ENCODE measurements around the gene PTPRR. TPM values are rescaled to one million over a fixed set of nuclear protein-coding genes. Genes with fewer than 3 reads are reported as not detected.

PTPRR gene
- total RNA-seq, 4 donors from 2014 or later = 0.57 to 2.1 (median 0.84) TPM

DNA sequence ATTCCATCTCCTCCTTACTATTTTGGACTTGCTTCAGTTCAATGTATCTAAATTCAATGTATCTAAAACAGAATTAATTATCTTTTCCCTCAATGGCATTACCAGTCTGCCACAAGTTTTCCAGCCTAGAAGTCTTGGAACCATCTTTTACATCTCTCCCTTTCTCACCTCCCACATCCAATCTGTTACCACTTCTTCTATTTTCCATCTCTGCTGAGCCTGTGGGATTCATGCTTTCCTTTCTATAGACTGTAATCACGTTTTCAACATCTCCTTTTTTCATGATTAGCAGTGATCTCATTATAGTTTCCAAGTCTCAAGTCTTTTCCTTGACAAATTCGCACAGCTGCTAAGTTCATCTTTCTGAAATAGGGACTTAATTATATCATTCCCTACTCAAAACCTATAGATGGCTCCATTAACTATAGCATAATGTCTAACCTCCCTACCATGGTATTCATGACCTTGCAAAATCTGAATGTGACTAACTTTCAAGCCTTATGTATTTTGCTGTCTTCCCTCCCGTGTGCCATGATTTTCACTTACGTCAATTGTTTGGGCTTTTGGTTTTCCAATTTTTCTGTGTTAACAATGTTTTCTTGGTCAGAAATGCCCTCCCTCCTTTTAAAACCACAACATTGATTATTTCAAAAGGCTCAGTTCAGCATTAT is 262.8 kb downstream of the PTPRR start:
- peaks cover 0 to 13% (median 0%) of the 10 kb centered on the region in 4 donors for H3K4me1 ChIP-seq
- TF ChIP-seq, protein P1, sequence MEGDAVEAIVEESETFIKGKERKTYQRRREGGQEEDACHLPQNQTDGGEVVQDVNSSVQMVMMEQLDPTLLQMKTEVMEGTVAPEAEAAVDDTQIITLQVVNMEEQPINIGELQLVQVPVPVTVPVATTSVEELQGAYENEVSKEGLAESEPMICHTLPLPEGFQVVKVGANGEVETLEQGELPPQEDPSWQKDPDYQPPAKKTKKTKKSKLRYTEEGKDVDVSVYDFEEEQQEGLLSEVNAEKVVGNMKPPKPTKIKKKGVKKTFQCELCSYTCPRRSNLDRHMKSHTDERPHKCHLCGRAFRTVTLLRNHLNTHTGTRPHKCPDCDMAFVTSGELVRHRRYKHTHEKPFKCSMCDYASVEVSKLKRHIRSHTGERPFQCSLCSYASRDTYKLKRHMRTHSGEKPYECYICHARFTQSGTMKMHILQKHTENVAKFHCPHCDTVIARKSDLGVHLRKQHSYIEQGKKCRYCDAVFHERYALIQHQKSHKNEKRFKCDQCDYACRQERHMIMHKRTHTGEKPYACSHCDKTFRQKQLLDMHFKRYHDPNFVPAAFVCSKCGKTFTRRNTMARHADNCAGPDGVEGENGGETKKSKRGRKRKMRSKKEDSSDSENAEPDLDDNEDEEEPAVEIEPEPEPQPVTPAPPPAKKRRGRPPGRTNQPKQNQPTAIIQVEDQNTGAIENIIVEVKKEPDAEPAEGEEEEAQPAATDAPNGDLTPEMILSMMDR (IDR thresholded peaks at IDR 0.05) = no peak
- TF ChIP-seq EP300 (IDR thresholded peaks at IDR 0.05) (no peak), POLR2AphosphoS5 (IDR thresholded peaks at IDR 0.05) (no peak), POLR2A (IDR thresholded peaks at IDR 0.05; ENCODE audit: low read depth) (no peak)
- intact Hi-C loops (cut with DNase I) = no loop called here
- no peaks in the 10 kb centered on the region for H3K9me3 ChIP-seq
- no peak for DNase-seq (ENCODE audit: extremely low spot score)
- WGBS = 84% methylated on average over 4 of the region's 4 CpGs
- H3K27me3 ChIP-seq = no peaks in the 10 kb centered on the region
- no peak overlapping the region for H3K27ac ChIP-seq (replicated peaks in 1 of 4)
- H3K36me3 ChIP-seq = no peaks in the 10 kb centered on the region
- H3K4me3 ChIP-seq = no peak overlapping the region

DNA sequence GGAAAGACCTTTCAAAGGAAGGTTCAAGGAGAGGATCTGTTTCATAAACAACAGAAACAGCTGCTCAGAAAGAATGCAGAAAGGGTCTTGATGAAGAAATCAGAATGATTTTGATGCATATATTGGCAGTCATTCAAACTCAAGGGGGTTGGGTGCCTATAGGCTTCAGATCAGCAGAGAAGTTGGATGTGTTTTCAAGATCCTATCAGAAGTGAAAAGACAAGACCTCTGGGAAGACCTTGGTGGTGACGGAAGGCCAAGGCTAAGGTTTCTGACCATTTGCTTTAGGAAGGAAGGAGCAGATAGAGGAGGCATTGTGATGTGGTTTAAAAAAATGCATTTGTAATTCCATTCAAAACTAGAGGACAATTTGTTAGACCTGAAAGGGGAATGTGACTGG is 268.1 kb downstream of the PTPRR start:
- no peak for TF ChIP-seq EP300 (IDR thresholded peaks at IDR 0.05)
- TF ChIP-seq POLR2AphosphoS5 (IDR thresholded peaks at IDR 0.05) = no peak
- no peak for TF ChIP-seq POLR2A (IDR thresholded peaks at IDR 0.05; ENCODE audit: low read depth)
- TF ChIP-seq, protein P1 (IDR thresholded peaks at IDR 0.05) = no peak
- no peak for DNase-seq (ENCODE audit: extremely low spot score)
- no peaks in the 10 kb centered on the region for H3K9me3 ChIP-seq
- H3K36me3 ChIP-seq = no peaks in the 10 kb centered on the region
- intact Hi-C loops (cut with DNase I) = no loop called here
- WGBS = 93% methylated on average over 1 of the region's 1 CpG
- H3K27me3 ChIP-seq = no peaks in the 10 kb centered on the region
- no peak overlapping the region for H3K27ac ChIP-seq (replicated peaks in 1 of 4)
- no peak overlapping the region for H3K4me3 ChIP-seq
- peaks cover 5 to 16% (median 13%) of the 10 kb centered on the region in 4 donors for H3K4me1 ChIP-seq

DNA sequence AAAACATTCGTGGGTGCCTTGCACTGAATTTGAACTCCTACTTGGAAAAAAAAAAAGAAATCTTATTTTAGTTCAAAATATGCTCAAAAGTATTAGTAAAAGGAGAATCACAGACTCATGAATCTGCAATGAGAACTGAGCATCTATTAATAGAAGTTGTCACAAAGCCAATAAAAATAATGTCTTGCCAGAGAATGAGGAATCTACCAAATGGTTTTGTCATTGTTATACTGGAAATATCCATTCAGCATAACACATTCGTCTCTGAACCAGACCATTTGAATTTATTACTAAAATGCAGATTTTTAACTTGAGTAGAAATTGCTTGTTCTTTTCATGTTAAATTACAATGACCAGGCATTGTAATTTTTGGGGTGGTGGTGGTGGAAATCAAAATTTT is 271.7 kb downstream of the PTPRR start:
- TF ChIP-seq, protein P1 (IDR thresholded peaks at IDR 0.05) = no peak
- TF ChIP-seq POLR2AphosphoS5 (IDR thresholded peaks at IDR 0.05) (no peak), EP300 (IDR thresholded peaks at IDR 0.05) (no peak), POLR2A (IDR thresholded peaks at IDR 0.05; ENCODE audit: low read depth) (no peak)
- no peak overlapping the region for H3K27ac ChIP-seq (replicated peaks in 1 of 4)
- H3K4me3 ChIP-seq = no peak overlapping the region
- no peaks in the 10 kb centered on the region for H3K27me3 ChIP-seq
- peaks cover 14 to 33% (median 24%) of the 10 kb centered on the region in 4 donors for H3K4me1 ChIP-seq
- DNase-seq (ENCODE audit: extremely low spot score) = no peak
- no peaks in the 10 kb centered on the region for H3K36me3 ChIP-seq
- intact Hi-C loops (cut with DNase I) = no loop called here
- 17% methylated on average over 2 of the region's 2 CpGs for WGBS
- no peaks in the 10 kb centered on the region for H3K9me3 ChIP-seq

DNA sequence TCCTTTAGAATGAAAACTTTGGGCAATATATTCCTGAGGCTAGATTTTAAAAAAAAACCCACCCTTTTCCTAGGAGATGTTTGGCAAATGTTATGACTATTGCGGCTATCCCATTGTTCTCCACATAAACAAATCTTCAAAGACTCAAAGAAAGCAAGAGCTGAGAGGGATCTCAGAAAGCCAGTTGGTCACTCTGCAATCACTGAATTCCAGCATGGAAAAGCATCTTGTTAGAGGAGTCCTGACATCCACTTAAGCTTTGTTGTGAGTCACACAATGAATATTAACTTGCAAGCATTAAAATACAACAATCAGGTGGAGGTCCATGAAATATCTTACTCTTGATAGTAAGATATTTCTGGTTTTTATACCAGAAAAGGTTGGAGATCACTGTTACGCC is 272.3 kb downstream of the PTPRR start:
- H3K27me3 ChIP-seq = no peaks in the 10 kb centered on the region
- no peak for TF ChIP-seq EP300 (IDR thresholded peaks at IDR 0.05)
- TF ChIP-seq, protein P1 (IDR thresholded peaks at IDR 0.05) = no peak
- no peak for TF ChIP-seq POLR2A (IDR thresholded peaks at IDR 0.05; ENCODE audit: low read depth)
- no peak for TF ChIP-seq POLR2AphosphoS5 (IDR thresholded peaks at IDR 0.05)
- DNase-seq (ENCODE audit: extremely low spot score) = no peak
- H3K36me3 ChIP-seq = no peaks in the 10 kb centered on the region
- peaks cover 14 to 33% (median 24%) of the 10 kb centered on the region in 4 donors for H3K4me1 ChIP-seq
- WGBS = 85% methylated on average over 2 of the region's 2 CpGs
- no peak overlapping the region for H3K4me3 ChIP-seq
- no peaks in the 10 kb centered on the region for H3K9me3 ChIP-seq
- H3K27ac ChIP-seq (replicated peaks in 1 of 4) = no peak overlapping the region
- intact Hi-C loops (cut with DNase I) = no loop called here

DNA sequence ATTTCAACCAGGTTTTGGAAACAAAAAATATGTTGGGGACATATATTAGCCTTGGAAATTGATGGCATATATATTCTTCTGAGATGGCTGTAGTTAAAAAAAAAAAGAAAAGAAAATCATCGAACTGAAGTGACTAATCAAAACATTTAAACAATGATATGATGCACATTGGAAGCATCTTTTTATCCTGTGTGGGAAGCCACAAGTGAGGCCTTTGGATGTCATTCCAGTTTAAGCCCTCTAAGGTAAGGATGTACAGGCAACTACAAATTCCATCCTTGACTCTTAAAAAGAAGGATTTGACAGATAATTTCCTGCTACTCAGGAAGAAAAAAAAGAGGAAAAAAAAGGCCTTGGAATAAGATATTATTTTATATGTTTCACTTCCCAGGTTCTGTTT is 273.7 kb downstream of the PTPRR start:
- Histone ChIP-seq H3K27ac (replicated peaks in 1 of 4) (no peak overlapping the region), H3K36me3 (no peaks in the 10 kb centered on the region), H3K9me3 (no peaks in the 10 kb centered on the region), H3K4me1 (peaks cover 14 to 33% (median 24%) of the 10 kb centered on the region in 4 donors), H3K4me3 (no peak overlapping the region), H3K27me3 (no peaks in the 10 kb centered on the region)
- no peak for DNase-seq (ENCODE audit: extremely low spot score)
- no peak for TF ChIP-seq EP300 (IDR thresholded peaks at IDR 0.05)
- intact Hi-C loops (cut with DNase I) = no loop called here
- WGBS = 54% methylated on average over 1 of the region's 1 CpG

Measured in esophagus muscularis mucosa (tissue), 4 donors.